ENCODE data around the gene ETV5. TPM values are rescaled to one million over a fixed set of nuclear protein-coding genes. Genes with fewer than 3 reads are reported as not detected.

The ETV5 gene
- total and polyA plus RNA-seq, 3 experiments from 2014 or later = 1.0 to 1.3 TPM; not detected in 1

GRCh38 chr3:186129206-186129605 is 20.3 kb upstream of the ETV5 start:
- no peaks in the 10 kb centered on the region for H3K9me3 ChIP-seq (ENCODE audit: low read length)
- no peak overlapping the region for H3K4me3 Mint-ChIP-seq
- H3K4me3 ChIP-seq (ENCODE audit: low read length) = no peak overlapping the region
- no peak overlapping the region for H3K27ac Mint-ChIP-seq
- no peaks in the 10 kb centered on the region for H3K4me1 Mint-ChIP-seq
- ChIA-PET POLR2A (no interaction called here), CTCF (no interaction called here)
- H3K27me3 Mint-ChIP-seq = peaks cover 5 to 9% of the 10 kb centered on the region in 2 donors
- H3K36me3 ChIP-seq (ENCODE audit: insufficient read depth, low read length) = no peaks in the 10 kb centered on the region
- no peaks in the 10 kb centered on the region for H3K9me3 Mint-ChIP-seq
- no peaks in the 10 kb centered on the region for H3K4me1 ChIP-seq (ENCODE audit: insufficient read depth, low read length)
- no peak for DNase-seq
- H3K27me3 ChIP-seq (ENCODE audit: insufficient read depth, low read length, poor library complexity, severe bottlenecking) = no peaks in the 10 kb centered on the region
- no peak overlapping the region for H3K27ac ChIP-seq (ENCODE audit: low read depth, low read length)
- H3K36me3 Mint-ChIP-seq = no peaks in the 10 kb centered on the region

DNA sequence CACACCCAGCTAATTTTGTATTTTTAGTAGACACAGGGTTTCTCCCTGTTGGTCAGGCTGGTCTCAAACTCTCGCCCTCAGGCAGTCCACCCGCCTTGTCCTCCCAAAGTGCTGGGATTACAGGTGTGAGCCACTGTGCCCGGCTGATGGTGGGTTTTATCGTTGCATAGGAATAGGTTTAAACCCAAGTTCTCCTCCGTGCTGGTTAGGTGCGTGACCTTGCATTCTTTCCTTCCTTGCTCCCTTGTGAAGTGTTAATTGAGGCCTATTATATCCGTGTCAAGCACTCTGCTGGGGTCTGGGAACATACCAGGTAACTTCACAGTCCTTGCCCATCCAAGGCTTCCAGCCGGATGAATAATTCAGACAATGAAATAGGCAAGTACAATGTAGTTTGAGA is 19.3 kb upstream of the ETV5 start:
- no peak for DNase-seq
- Mint-ChIP-seq H3K4me1 (no peaks in the 10 kb centered on the region), H3K36me3 (no peaks in the 10 kb centered on the region), H3K27me3 (peaks cover 9 to 13% of the 10 kb centered on the region in 2 donors), H3K9me3 (no peaks in the 10 kb centered on the region), H3K4me3 (no peak overlapping the region), H3K27ac (no peak overlapping the region)
- Histone ChIP-seq H3K4me1 (ENCODE audit: insufficient read depth, low read length) (no peaks in the 10 kb centered on the region), H3K27ac (ENCODE audit: low read depth, low read length) (no peak overlapping the region), H3K4me3 (ENCODE audit: low read length) (no peak overlapping the region), H3K9me3 (ENCODE audit: low read length) (no peaks in the 10 kb centered on the region), H3K36me3 (ENCODE audit: insufficient read depth, low read length) (no peaks in the 10 kb centered on the region), H3K27me3 (ENCODE audit: insufficient read depth, low read length, poor library complexity, severe bottlenecking) (no peaks in the 10 kb centered on the region)
- POLR2A ChIA-PET = no interaction called here
- CTCF ChIA-PET = no interaction called here

DNA sequence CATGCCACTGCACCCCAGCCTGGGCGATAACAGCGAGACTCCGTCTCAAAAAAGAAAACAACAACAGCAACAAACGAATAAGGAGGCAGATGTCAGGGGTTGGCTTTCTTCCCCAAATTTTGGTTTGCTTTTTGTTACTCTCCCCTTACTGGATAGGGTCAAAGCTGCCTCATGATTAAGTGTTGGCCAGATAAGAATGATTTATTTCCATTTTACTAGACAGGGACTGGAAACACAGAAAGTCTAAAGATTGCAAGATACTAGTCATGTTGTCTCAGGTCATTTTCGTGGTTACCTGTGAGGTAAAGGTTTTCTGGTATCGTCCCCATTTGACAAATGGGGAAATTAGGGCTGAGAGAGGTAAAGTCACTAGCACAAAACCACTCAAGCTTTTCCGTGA is 18.6 kb upstream of the ETV5 start:
- DNase-seq = no peak
- Mint-ChIP-seq H3K4me1 (no peaks in the 10 kb centered on the region), H3K9me3 (no peaks in the 10 kb centered on the region), H3K36me3 (no peaks in the 10 kb centered on the region), H3K4me3 (no peak overlapping the region), H3K27ac (no peak overlapping the region), H3K27me3 (peaks cover 10 to 14% of the 10 kb centered on the region in 2 donors)
- Histone ChIP-seq H3K27ac (ENCODE audit: low read depth, low read length) (no peak overlapping the region), H3K36me3 (ENCODE audit: insufficient read depth, low read length) (no peaks in the 10 kb centered on the region), H3K4me3 (ENCODE audit: low read length) (no peak overlapping the region), H3K27me3 (ENCODE audit: insufficient read depth, low read length, poor library complexity, severe bottlenecking) (no peaks in the 10 kb centered on the region), H3K9me3 (ENCODE audit: low read length) (no peaks in the 10 kb centered on the region), H3K4me1 (ENCODE audit: insufficient read depth, low read length) (no peaks in the 10 kb centered on the region)
- POLR2A ChIA-PET = no interaction called here
- CTCF ChIA-PET = no interaction called here

DNA sequence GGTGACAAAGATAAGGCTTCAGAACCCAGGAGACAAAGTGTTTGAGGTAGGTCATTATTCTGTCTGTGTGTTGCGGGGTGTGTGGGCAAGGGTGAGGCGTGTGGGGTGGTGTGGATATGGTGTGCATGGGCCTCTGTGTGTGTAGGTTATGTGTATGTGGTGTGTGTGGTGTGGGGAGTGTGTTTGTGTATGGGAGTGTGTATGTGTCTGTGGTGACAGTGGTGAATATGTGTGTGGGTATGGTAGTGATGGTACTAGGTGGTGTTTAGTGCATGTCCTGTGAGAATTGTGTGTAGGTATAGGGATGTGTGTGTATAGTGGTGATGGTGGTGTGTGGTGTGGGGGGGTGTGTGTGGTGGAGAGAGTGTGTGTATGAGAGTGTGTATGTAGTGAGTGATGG is 16.2 kb upstream of the ETV5 start:
- DNase-seq = no peak

GRCh38 chr3:186124592-186124991 is 15.7 kb upstream of the ETV5 start:
- no peaks in the 10 kb centered on the region for H3K36me3 Mint-ChIP-seq
- Histone ChIP-seq H3K27ac (ENCODE audit: low read depth, low read length) (no peak overlapping the region), H3K9me3 (ENCODE audit: low read length) (no peaks in the 10 kb centered on the region), H3K27me3 (ENCODE audit: insufficient read depth, low read length, poor library complexity, severe bottlenecking) (peaks cover 6% of the 10 kb centered on the region), H3K4me1 (ENCODE audit: insufficient read depth, low read length) (no peaks in the 10 kb centered on the region), H3K36me3 (ENCODE audit: insufficient read depth, low read length) (no peaks in the 10 kb centered on the region), H3K4me3 (ENCODE audit: low read length) (no peak overlapping the region)
- no peak for DNase-seq
- H3K9me3 Mint-ChIP-seq = no peaks in the 10 kb centered on the region
- peaks cover 22 to 32% of the 10 kb centered on the region in 2 donors for H3K27me3 Mint-ChIP-seq
- no peak overlapping the region for H3K27ac Mint-ChIP-seq
- POLR2A ChIA-PET = no interaction called here
- CTCF ChIA-PET = no interaction called here
- H3K4me3 Mint-ChIP-seq = no peak overlapping the region
- no peaks in the 10 kb centered on the region for H3K4me1 Mint-ChIP-seq

More for the DNA sequence above, 16.2 kb upstream of the ETV5 start:
- Histone ChIP-seq H3K27me3 (ENCODE audit: insufficient read depth, low read length, poor library complexity, severe bottlenecking) (peaks cover 6% of the 10 kb centered on the region), H3K4me3 (ENCODE audit: low read length) (no peak overlapping the region), H3K4me1 (ENCODE audit: insufficient read depth, low read length) (no peaks in the 10 kb centered on the region), H3K27ac (ENCODE audit: low read depth, low read length) (no peak overlapping the region), H3K9me3 (ENCODE audit: low read length) (no peaks in the 10 kb centered on the region), H3K36me3 (ENCODE audit: insufficient read depth, low read length) (no peaks in the 10 kb centered on the region)
- ChIA-PET CTCF (no interaction called here), POLR2A (no interaction called here)
- Mint-ChIP-seq H3K4me3 (no peak overlapping the region), H3K27ac (no peak overlapping the region), H3K27me3 (peaks cover 17 to 30% of the 10 kb centered on the region in 2 donors), H3K9me3 (no peaks in the 10 kb centered on the region), H3K4me1 (no peaks in the 10 kb centered on the region), H3K36me3 (no peaks in the 10 kb centered on the region)

DNA sequence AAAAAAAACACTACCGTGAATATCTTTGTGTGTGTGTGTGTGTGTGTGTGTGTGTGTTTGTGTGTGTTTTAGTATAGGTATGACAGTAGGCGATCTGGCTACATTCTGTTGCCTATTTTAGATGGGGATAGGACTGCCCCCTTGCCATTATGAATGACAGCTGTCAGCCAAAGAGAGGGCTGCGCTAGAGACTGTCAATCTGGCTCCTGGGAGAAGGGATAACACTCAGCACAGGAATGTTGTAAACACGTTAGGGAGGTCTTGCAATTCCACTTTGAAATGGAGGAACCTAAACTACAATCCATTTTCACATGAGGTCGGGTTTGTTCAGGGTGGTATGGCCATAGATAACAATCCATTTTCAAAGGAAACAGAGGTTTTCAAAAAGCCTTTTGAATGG is 14.1 kb upstream of the ETV5 start:
- ChIA-PET POLR2A (no interaction called here), CTCF (interaction anchor here (1.1 kb wide), 1 partner anchor 19 kb away, joined by 3 read pairs; no protein-coding TSS in a partner anchor)
- Histone ChIP-seq H3K4me3 (ENCODE audit: low read length) (no peak overlapping the region), H3K4me1 (ENCODE audit: insufficient read depth, low read length) (no peaks in the 10 kb centered on the region), H3K27ac (ENCODE audit: low read depth, low read length) (no peak overlapping the region), H3K36me3 (ENCODE audit: insufficient read depth, low read length) (no peaks in the 10 kb centered on the region), H3K9me3 (ENCODE audit: low read length) (no peaks in the 10 kb centered on the region), H3K27me3 (ENCODE audit: insufficient read depth, low read length, poor library complexity, severe bottlenecking) (peaks cover 6% of the 10 kb centered on the region)
- H3K27ac Mint-ChIP-seq = peak overlapping the region in 1 of 8 donors; percentile 49
- H3K9me3 Mint-ChIP-seq = no peaks in the 10 kb centered on the region
- no peaks in the 10 kb centered on the region for H3K36me3 Mint-ChIP-seq
- no peak for DNase-seq
- no peak overlapping the region for H3K4me3 Mint-ChIP-seq
- H3K4me1 Mint-ChIP-seq = no peaks in the 10 kb centered on the region
- peaks cover 31 to 47% of the 10 kb centered on the region in 2 donors for H3K27me3 Mint-ChIP-seq

- H3K9me3 ChIP-seq (ENCODE audit: low read length) = no peaks in the 10 kb centered on the region
These were observed 13.1 kb upstream of the ETV5 start for GRCh38 chr3:186121968-186122367.

DNA sequence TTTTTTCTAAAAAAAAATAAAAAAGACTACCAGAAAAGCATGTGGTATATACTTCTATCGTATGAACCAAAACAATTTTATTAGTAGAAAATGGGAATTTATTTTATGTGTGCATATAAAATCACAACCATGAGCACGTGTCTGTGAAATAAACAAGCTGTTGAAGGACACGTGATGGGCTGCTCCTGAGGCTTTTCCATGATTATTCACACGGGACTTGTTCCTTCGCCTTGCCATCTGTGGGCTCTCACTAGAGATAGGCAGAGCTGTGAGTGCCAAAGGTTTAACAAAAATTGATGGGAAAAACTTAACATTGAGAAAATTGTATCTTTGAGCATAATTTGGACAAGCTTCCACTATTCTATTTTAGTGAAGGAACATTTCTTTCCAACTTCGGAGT is 12.4 kb upstream of the ETV5 start:
- no peaks in the 10 kb centered on the region for H3K9me3 ChIP-seq (ENCODE audit: low read length)
- no peak overlapping the region for H3K27ac Mint-ChIP-seq
- peaks cover 40 to 60% of the 10 kb centered on the region in 2 donors for H3K27me3 Mint-ChIP-seq
- DNase-seq = no peak
- no peaks in the 10 kb centered on the region for H3K4me1 ChIP-seq (ENCODE audit: insufficient read depth, low read length)
- H3K4me3 ChIP-seq (ENCODE audit: low read length) = no peak overlapping the region
- H3K4me1 Mint-ChIP-seq = no peaks in the 10 kb centered on the region
- H3K27me3 ChIP-seq (ENCODE audit: insufficient read depth, low read length, poor library complexity, severe bottlenecking) = peaks cover 12% of the 10 kb centered on the region
- ChIA-PET CTCF (no interaction called here), POLR2A (interaction anchor here (0.5 kb wide), 1 partner anchor 91 kb away, joined by 3 read pairs; no protein-coding TSS in a partner anchor)
- no peak overlapping the region for H3K4me3 Mint-ChIP-seq
- no peak overlapping the region for H3K27ac ChIP-seq (ENCODE audit: low read depth, low read length)
- H3K9me3 Mint-ChIP-seq = no peaks in the 10 kb centered on the region
- H3K36me3 ChIP-seq (ENCODE audit: insufficient read depth, low read length) = no peaks in the 10 kb centered on the region
- no peaks in the 10 kb centered on the region for H3K36me3 Mint-ChIP-seq

More at GRCh38 chr3:186121968-186122367, 13.1 kb upstream of the ETV5 start:
- Histone ChIP-seq H3K4me1 (ENCODE audit: insufficient read depth, low read length) (no peaks in the 10 kb centered on the region), H3K36me3 (ENCODE audit: insufficient read depth, low read length) (no peaks in the 10 kb centered on the region), H3K4me3 (ENCODE audit: low read length) (no peak overlapping the region), H3K27me3 (ENCODE audit: insufficient read depth, low read length, poor library complexity, severe bottlenecking) (peaks cover 12% of the 10 kb centered on the region), H3K27ac (ENCODE audit: low read depth, low read length) (no peak overlapping the region)
- ChIA-PET POLR2A (no interaction called here), CTCF (no interaction called here)
- Mint-ChIP-seq H3K27ac (no peak overlapping the region), H3K27me3 (peaks cover 35 to 54% of the 10 kb centered on the region in 2 donors), H3K4me3 (no peak overlapping the region), H3K36me3 (no peaks in the 10 kb centered on the region), H3K9me3 (no peaks in the 10 kb centered on the region), H3K4me1 (no peaks in the 10 kb centered on the region)
- no peak for DNase-seq

- Histone ChIP-seq H3K27me3 (ENCODE audit: insufficient read depth, low read length, poor library complexity, severe bottlenecking) (peaks cover 21% of the 10 kb centered on the region), H3K36me3 (ENCODE audit: insufficient read depth, low read length) (no peaks in the 10 kb centered on the region), H3K27ac (ENCODE audit: low read depth, low read length) (no peak overlapping the region), H3K4me1 (ENCODE audit: insufficient read depth, low read length) (no peaks in the 10 kb centered on the region), H3K9me3 (ENCODE audit: low read length) (no peaks in the 10 kb centered on the region), H3K4me3 (ENCODE audit: low read length) (no peak overlapping the region)
- POLR2A ChIA-PET = no interaction called here
- H3K9me3 Mint-ChIP-seq = no peaks in the 10 kb centered on the region
- no peaks in the 10 kb centered on the region for H3K4me1 Mint-ChIP-seq
- no peak overlapping the region for H3K27ac Mint-ChIP-seq
- DNase-seq = no peak
- no peaks in the 10 kb centered on the region for H3K36me3 Mint-ChIP-seq
- CTCF ChIA-PET = no interaction called here
- H3K27me3 Mint-ChIP-seq = peaks cover 52 to 76% of the 10 kb centered on the region in 2 donors
- H3K4me3 Mint-ChIP-seq = no peak overlapping the region
These were observed 10.6 kb upstream of the ETV5 start for GRCh38 chr3:186119499-186119898.
